Fibroblast of skin of abdomen (primary cell): Measurements from ENCODE around the gene TMC6.
"Not testable (repeated sequence)": the region's sequence is repeated elsewhere in the genome, so short reads cannot be mapped to it uniquely, and the experiment has no call there.

Source experiments
- DNase-seq: peaks from one replicate; pipeline ENCODE4 v3.0.0-alpha.2; 2013

The TMC6 gene

GRCh38 chr17:78159575-78160158 lies 31.1 kb upstream of the TMC6 start:
- peak; percentile 85 for DNase-seq

DNA sequence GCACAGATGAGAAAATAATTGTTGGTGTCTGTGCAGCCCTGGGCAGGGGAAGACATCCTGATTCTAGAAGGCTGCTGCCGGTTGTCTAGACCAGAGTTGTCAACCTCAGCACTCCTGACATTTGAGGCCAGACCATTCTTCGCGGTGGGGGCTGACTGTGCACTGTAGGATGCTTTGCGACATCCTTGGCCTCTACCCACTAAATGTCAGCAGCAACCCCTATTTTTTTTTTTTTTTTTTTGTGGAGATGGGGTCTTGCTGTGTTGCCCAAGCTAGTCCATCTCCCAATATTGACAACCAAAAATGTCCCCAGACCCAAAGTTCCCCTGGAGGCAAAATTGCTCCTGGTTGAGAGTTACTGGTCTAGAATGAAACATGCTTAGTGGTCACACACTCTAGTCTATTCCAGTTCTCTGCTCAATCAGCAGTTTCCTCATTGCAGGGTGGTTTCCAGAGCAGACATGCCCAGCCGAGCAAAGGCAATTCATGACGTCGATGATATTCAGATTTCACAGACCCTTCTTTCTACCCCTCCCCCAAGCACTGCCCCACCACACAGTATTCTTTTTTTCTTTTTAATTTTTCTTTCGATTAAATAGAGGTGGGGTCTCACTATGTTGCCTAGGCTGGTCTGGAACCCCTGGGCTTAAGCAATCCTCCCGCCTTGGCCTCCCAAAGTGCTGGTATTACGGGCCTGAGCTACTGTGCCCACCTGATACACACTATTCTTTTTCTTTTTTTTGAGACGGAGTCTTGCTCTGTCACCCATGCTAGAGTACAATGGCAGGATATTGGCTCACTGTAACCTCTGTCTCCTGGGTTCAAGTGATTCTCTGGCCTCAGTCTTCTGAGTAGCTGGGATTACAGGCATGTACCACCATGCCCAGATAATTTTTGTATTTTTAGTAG lies 26.6 kb upstream of the TMC6 start:
- DNase-seq, result no peak

DNA sequence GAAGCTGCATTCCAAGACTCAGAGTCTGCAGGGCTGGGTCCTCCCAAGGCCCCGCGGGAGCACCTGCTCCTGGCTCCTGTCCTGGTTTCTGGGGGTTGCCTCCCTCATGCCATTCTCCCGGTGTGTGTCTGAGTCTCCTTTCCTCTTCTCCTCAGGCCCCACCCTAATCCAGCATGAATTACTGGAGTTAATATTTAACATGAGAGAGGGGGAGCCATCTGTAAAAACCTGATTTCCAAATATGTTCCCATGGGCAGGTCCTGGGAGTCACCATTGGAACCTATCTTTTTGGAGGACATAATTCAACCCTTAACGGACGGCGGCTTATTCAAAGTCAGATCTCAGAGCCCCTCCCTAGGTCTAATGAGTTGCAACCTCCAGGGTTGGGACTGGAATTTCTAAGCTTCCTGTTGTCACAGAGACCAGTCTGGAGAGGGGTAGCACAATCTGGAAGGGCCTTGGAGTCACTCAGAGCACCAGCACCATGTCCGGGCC lies 23.0 kb upstream of the TMC6 start:
- DNase-seq, result peak; percentile 63

DNA sequence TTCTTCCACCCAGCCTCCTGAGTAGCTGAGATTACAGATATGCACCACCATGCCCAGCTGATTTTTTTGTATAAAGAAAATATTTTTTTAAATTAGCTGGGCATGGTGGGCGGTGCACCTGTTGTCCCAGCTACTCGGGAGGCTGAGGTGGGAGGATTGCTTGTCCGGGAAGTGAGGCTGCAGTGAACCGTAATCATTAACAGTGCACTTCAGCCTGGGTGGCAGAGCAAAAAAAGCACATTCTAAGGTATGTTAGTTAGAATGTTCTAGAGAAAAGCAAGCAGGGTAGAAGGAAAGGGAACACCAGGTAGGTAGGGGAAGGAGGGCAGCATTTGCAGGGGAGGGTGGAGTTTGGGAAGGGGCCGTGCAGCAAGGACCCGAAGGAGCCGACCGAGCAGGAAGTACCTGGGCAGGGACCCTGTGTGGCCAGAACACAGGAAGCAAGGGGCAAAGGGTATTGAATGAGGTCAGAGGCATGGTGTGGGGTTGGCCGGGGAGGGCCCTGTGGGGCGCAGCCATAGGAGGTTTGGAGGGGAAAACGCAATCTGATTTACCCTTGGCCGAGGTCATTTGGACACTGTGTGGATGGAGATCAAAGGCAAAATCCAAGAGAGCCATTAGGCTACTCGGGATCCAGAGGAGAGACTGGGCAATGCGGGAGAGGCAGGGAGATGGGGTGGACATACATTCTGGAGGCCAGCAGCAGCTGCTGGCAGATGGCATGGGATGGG lies 19.9 kb upstream of the TMC6 start:
- DNase-seq, result no peak

- DNase-seq, result no peak
Observed at GRCh38 chr17:78147315-78147998, 18.9 kb upstream of the TMC6 start.

- no peak for DNase-seq
Observed at GRCh38 chr17:78146881-78147280, 18.3 kb upstream of the TMC6 start.

- no peak for DNase-seq
Observed at GRCh38 chr17:78146471-78146869, 17.9 kb upstream of the TMC6 start.

DNA sequence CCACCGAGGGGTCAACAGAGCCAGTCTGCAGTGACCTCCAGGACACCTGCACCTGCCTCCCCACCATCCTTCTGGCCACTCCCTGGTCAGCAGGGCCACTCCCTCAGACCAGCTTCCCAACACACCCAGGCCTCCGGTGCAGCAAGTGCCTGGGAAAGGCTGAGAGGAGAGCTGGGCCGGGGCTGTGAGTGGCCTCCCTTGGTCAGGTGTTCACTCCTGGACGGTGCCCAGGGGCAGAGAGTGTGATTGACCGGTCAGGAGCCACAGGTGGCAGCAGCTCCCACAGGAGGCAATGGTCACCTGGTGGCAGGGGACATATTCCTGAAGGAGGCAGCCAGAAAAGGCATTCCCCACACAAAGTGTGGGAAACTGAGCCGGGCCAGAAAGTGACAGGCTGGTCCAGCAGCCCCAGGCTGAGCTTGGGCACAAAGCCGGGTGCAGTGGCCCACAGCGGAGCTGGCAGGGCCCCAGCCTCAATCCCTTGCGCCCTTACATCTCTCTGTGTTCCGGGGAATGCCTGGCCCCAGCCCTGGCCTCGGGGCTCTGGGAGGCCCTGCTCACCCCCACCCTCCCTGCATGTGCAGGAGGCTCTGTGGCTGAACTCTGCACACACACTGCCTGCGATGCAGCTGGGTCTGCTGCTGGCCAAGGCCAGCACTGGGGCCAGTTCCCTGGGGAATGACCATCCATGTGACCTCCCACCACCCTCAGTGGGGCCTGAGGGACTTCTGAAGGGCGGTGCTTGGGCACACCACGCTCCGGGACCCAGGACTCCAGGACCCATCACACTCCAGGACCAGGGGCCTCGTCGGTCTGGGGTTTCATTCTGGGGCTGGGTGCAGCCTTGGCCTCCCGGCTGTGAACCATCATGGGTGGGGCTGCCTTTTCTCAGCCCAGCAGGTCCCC lies 16.4 kb upstream of the TMC6 start:
- DNase-seq, result no peak

DNA sequence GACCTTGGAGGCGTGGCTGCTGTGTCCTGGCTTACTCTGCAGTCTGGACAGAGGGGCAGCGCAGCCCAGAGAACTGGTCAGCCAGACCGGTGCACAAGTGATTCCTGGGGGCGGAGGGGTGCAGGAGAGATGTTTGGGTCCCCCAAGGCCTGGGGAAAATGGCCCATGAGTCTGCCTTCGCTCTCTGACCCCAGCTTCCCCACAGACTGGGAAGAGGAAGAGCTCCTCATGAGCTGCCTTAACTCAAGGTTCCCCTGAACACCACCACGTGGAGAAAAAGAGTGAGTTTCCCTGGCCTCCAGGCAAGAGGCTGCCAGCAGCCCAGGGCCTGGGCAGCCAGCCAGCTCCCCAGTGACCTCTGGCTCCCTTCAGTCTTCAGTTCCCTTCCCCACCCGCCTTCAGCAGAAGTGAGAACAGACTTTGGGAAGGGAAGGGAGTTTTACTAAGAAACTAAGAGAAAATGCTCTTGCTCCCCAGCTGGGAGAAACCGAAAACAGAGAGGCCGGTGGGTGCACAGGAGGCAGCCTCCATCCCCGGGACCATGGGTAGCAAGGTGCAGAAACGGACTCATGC lies 15.7 kb upstream of the TMC6 start:
- DNase-seq, result peak; percentile 59

- no peak for DNase-seq
Observed at GRCh38 chr17:78143214-78144146, 14.9 kb upstream of the TMC6 start.

DNA sequence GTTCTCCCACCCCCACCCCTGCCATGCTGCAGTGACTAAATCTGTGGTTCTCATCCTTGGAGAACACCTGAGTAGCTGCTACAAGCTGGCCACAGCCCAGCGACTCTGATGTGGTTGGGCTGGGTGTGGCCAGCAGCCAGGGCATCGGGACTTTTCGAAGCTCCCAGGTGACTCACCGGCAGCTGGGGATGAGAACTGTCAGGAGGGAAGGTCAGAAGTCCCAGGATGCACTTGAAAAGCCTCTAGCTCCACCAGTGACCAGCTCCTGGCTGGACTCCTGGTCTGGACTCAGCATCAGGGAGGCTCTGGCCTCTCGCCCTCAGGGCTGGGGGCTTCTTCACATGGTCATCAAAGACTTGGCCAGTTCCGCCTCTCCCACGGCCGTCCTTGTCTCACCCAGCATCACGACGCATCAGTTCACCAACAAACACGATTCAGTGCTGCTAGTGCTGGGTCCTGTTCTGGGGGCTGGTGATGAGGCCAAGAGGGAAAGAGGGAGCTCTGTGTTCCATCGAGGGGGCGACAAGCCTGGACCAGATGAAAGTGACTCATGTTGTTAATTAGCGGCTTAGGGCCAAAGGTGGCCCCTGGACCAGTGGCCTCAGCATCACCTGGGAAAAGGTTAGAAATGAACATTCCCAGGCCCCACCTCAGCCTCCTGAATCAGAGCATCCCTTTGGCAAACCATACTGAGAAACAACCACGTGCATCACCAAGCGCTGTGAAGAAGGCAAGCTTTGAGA lies 13.7 kb upstream of the TMC6 start:
- DNase-seq, result peak; percentile 25

GRCh38 chr17:78141437-78142118 lies 13.0 kb upstream of the TMC6 start:
- DNase-seq, result no peak

GRCh38 chr17:78140169-78141051 lies 11.9 kb upstream of the TMC6 start:
- peak; percentile 48 for DNase-seq

GRCh38 chr17:78139861-78140168 lies 11.3 kb upstream of the TMC6 start:
- DNase-seq, result not testable (repeated sequence)

- no peak for DNase-seq
Observed at GRCh38 chr17:78138204-78139060, 9.9 kb upstream of the TMC6 start.

DNA sequence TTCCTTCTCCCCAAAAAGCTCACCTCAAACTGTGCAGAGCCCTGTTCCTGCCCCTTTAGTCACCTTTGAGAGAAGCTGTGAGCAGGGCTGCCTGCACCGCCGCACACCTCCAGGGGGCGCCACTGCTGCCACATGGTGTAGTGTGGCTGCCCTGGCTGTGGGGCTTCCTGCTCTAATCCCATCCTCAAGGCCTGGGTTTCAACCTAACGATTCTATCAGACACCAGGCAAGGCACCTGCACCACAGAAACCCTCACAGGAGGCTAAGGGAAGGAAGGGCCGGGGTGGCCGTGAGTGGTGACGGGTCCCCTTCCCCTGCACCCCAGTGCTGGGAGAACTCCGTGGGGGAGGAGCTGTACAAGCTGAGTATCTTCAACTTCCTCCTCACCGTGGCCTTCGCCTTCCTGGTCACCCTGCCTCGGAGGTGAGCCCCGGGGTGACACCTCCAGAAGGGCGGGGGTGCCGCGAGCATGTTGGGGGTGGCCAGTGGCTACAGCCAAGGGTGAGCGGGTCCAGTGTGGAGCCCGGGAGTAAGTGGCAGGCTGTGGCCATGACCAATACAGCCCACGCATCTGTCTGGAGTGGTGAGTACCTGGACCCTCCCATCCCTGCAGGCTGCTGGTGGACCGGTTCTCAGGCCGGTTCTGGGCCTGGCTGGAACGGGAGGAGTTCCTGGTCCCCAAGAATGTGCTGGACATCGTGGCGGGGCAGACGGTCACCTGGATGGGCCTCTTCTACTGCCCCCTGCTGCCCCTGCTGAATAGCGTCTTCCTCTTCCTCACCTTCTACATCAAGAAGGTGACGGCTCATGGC lies 9.0 kb upstream of the TMC6 start:
- no peak for DNase-seq
